ENCODE data around the gene S1PR3. TPM values are rescaled to one million over a fixed set of nuclear protein-coding genes. Genes with fewer than 3 reads are reported as not detected.
A peak's percentile ranks its signal among the peaks of the same experiment; 100 is the strongest.

S1PR3 gene
- polyA plus RNA-seq, 1 experiment = 33.1 TPM

GRCh38 chr9:88952976-88953375 is 38.3 kb upstream of the S1PR3 start:
- no peak for DNase-seq (ENCODE audit: low read depth, low spot score)
- no peak overlapping the region for H3K4me3 ChIP-seq (ENCODE audit: low read depth, low read length)
- peaks cover 6% of the 10 kb centered on the region for H3K9me3 ChIP-seq (ENCODE audit: control insufficient read depth, insufficient read depth, low read length)
- no peak overlapping the region for H3K27ac ChIP-seq (ENCODE audit: low read depth, low read length)
- peaks cover 19% of the 10 kb centered on the region for H3K27me3 ChIP-seq (ENCODE audit: control insufficient read depth, insufficient read depth, low read length)
- no peak for TF ChIP-seq CTCF (IDR thresholded peaks at IDR 0.05; ENCODE audit: low read depth, low read length)
- POLR2A ChIA-PET = no interaction called here
- CTCF ChIA-PET = interaction anchor here (0.9 kb wide), 1 partner anchor 292 kb away, joined by 4 read pairs; no protein-coding TSS in a partner anchor

GRCh38 chr9:88953381-88954029 is 37.8 kb upstream of the S1PR3 start:
- Histone ChIP-seq H3K27ac (ENCODE audit: low read depth, low read length) (peak overlapping the region; percentile 53), H3K27me3 (ENCODE audit: control insufficient read depth, insufficient read depth, low read length) (peaks cover 19% of the 10 kb centered on the region), H3K4me3 (ENCODE audit: low read depth, low read length) (no peak overlapping the region), H3K9me3 (ENCODE audit: control insufficient read depth, insufficient read depth, low read length) (peaks cover 6% of the 10 kb centered on the region)
- no peak for TF ChIP-seq CTCF (IDR thresholded peaks at IDR 0.05; ENCODE audit: low read depth, low read length)
- CTCF ChIA-PET = interaction anchor here (0.6 kb wide), 1 partner anchor 325 kb away, joined by 3 read pairs; no protein-coding TSS in a partner anchor
- DNase-seq (ENCODE audit: low read depth, low spot score) = no peak
- POLR2A ChIA-PET = no interaction called here

GRCh38 chr9:88954066-88954465 is 37.2 kb upstream of the S1PR3 start:
- ChIA-PET POLR2A (no interaction called here), CTCF (interaction anchor here (0.6 kb wide), 1 partner anchor 325 kb away, joined by 3 read pairs; no protein-coding TSS in a partner anchor)
- H3K9me3 ChIP-seq (ENCODE audit: control insufficient read depth, insufficient read depth, low read length) = peaks cover 6% of the 10 kb centered on the region
- DNase-seq (ENCODE audit: low read depth, low spot score) = no peak
- peaks cover 19% of the 10 kb centered on the region for H3K27me3 ChIP-seq (ENCODE audit: control insufficient read depth, insufficient read depth, low read length)
- TF ChIP-seq CTCF (IDR thresholded peaks at IDR 0.05; ENCODE audit: low read depth, low read length) = no peak
- peak overlapping the region; percentile 53 for H3K27ac ChIP-seq (ENCODE audit: low read depth, low read length)
- no peak overlapping the region for H3K4me3 ChIP-seq (ENCODE audit: low read depth, low read length)

- CTCF ChIA-PET = no interaction called here
- Histone ChIP-seq H3K9me3 (ENCODE audit: control insufficient read depth, insufficient read depth, low read length) (peaks cover 6% of the 10 kb centered on the region), H3K27ac (ENCODE audit: low read depth, low read length) (no peak overlapping the region), H3K27me3 (ENCODE audit: control insufficient read depth, insufficient read depth, low read length) (peaks cover 27% of the 10 kb centered on the region), H3K4me3 (ENCODE audit: low read depth, low read length) (no peak overlapping the region)
- no peak for TF ChIP-seq CTCF (IDR thresholded peaks at IDR 0.05; ENCODE audit: low read depth, low read length)
- no peak for DNase-seq (ENCODE audit: low read depth, low spot score)
- POLR2A ChIA-PET = no interaction called here
These were observed 33.7 kb upstream of the S1PR3 start for GRCh38 chr9:88957526-88957925.

GRCh38 chr9:88959727-88960469 is 31.4 kb upstream of the S1PR3 start:
- no peak for TF ChIP-seq CTCF (IDR thresholded peaks at IDR 0.05; ENCODE audit: low read depth, low read length)
- H3K27ac ChIP-seq (ENCODE audit: low read depth, low read length) = no peak overlapping the region
- H3K9me3 ChIP-seq (ENCODE audit: control insufficient read depth, insufficient read depth, low read length) = no peaks in the 10 kb centered on the region
- POLR2A ChIA-PET = no interaction called here
- no peak overlapping the region for H3K4me3 ChIP-seq (ENCODE audit: low read depth, low read length)
- CTCF ChIA-PET = no interaction called here
- peaks cover 25% of the 10 kb centered on the region for H3K27me3 ChIP-seq (ENCODE audit: control insufficient read depth, insufficient read depth, low read length)
- DNase-seq (ENCODE audit: low read depth, low spot score) = no peak
